ENCODE results near the gene MLLT1.

GRCh38 chr19:6220385-6221191 is 59.2 kb downstream of the MLLT1 start:
- TF ChIP-seq CTCF (conservative IDR thresholded peaks at IDR 0.05; ENCODE audit: low read length) (no peak), EZH2phosphoT487 (IDR thresholded peaks at IDR 0.05; ENCODE audit: borderline replicate concordance) (no peak)

All from Loucy (cell line).